ENCODE data around the gene H2BK1.

H2BK1 gene

DNA sequence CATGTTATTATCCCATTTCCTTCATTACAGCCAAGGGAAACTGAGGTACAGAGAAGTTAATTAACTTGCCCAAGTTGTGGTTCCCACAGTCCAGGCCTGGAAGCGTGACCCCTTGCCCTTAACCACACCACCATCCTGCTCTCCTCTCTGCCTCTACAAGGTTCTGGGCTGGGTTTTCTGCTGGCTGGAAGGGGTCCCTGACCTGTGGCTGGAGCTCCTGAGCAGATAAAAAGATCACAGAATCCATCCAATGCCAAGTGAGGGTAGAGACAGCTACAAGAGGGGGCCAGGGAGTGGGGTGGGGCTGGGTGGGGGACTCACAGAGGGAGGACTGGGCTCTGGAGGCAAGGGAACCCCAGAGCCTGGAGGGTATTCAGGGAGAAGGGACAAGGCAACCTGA is 33.0 kb downstream of the H2BK1 start:
- DNase-seq: no peak

- DNase-seq: no peak
These were observed 33.9 kb downstream of the H2BK1 start for GRCh38 chr7:151176401-151176800.

DNA sequence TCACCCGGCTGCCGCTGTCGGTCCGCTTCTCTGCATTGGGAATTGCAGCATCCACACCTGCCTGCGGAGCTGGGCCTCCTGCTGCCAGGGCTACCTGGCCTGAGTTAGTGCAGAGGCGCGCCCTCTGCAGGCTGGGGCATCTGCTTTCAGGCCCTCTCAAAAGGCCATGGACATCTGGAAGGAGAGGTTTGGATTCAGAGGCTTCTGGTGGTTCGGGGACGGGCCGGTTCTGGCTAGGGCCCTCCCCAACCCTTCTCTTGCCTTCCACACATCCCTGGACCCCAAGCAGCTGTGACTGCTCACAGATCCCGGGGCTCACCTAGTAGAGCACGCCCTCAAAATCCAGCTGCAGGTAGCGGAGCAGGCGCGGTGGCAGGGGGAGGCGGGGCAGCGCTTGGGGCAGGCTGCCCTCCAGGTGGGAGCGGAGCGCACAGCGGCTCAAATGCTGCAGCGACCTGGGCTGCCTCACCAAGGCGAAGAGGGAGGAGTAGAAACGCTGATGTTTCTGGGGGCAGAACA is 34.4 kb downstream of the H2BK1 start:
- DNase-seq: no peak

- no peak for DNase-seq
These were observed 35.1 kb downstream of the H2BK1 start for GRCh38 chr7:151175047-151175792.

GRCh38 chr7:151174246-151175046 is 35.8 kb downstream of the H2BK1 start:
- DNase-seq: no peak

- DNase-seq: no peak
These were observed 36.7 kb downstream of the H2BK1 start for GRCh38 chr7:151173386-151174245.

DNA sequence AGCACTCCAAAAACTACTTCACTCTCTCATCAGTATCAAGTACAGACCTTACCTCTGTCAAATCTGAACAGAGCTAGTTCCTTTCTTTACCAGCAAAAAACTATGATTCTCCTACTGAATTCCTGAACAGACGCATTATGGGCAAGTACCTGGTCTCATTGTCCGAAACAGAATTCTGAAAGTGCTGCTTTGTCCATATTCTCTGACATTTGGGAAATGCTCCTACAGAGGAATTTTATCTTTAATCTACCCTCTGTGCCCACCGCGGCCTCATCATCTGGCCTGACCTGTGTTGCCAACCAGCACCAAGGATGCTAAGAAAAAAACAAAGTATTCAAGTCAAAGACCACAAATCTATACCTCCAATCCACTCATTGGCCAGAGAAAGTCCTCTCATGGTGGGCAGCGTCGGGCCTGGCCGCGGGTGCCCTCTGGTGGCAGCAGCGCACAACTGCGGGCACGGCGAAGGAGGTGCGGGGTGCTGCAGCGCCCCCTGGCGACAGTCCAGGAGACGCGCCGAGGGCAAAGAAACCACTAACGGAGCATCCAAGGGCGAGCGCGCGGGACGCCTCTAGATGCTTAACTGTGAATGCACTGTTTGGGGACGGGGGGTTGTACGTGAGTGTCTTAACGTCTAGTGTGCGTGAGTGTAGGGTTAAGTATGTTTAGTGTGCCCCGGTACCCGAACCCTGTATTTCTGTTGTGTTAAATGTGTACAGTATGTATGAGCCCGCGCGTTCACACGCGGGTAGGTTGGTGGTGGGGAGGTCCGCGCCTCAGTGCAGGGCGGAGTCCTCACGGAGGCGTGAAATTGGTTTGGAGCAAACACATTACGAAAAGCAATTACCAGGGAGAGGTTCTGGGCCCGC is 37.8 kb downstream of the H2BK1 start:
- DNase-seq: peak; percentile 73

DNA sequence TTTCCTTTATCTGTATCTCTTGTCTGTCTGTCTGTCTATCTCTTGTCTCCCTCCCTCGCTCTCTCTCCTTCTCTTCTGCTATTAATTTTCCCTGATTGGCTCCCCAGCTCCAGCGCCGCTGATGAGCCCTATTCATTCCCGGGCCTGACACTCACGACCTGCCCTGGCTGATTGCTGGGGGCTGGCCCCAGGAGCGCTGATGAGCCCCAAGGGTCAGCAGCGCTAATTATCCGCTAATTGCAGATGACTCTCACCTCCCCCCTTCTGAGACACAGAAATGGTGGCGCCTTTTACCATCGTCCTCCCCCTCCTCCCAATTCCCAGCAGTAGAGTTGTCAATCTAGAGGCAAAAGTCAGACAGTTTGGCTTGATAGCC is 41.5 kb downstream of the H2BK1 start:
- no peak for DNase-seq

DNA sequence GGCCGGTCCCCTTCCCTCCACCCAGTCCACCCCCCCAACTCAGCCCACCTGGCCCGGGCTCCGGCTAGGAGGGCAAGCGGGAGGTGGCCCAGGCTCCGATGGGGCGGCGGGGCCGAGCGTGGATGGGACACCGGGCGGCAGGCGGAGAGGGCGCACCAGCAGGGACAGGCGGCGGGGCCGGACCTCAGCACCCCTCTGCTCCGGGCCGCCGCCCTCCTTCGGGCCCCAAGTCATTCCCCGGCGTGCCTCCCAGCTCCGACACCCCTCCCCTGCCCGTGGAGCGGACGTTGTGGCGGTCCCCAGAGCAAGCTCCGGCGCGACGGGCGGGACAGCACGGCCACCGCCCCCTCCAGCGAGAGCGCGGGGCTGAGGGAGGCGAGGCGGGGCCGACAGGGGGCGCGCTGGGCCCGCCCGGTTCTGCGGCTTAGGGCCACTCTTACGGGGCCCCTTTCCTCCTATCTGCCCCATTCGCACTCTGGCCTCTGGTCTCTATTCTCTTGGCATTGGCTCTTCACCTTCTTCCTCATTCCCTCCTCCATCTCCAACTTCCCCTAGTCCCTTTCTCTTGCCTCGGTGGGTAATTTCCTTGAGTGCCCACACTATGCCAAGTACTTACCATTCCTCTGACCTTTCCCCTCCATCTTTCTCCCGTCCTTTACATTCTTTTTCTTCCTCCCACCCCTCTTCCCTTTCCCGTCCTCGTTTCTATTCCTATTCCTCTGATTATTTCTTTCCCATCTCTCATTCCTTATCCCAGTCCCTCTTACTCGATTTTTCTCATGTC is 42.1 kb downstream of the H2BK1 start:
- peak; percentile 75 for DNase-seq

DNA sequence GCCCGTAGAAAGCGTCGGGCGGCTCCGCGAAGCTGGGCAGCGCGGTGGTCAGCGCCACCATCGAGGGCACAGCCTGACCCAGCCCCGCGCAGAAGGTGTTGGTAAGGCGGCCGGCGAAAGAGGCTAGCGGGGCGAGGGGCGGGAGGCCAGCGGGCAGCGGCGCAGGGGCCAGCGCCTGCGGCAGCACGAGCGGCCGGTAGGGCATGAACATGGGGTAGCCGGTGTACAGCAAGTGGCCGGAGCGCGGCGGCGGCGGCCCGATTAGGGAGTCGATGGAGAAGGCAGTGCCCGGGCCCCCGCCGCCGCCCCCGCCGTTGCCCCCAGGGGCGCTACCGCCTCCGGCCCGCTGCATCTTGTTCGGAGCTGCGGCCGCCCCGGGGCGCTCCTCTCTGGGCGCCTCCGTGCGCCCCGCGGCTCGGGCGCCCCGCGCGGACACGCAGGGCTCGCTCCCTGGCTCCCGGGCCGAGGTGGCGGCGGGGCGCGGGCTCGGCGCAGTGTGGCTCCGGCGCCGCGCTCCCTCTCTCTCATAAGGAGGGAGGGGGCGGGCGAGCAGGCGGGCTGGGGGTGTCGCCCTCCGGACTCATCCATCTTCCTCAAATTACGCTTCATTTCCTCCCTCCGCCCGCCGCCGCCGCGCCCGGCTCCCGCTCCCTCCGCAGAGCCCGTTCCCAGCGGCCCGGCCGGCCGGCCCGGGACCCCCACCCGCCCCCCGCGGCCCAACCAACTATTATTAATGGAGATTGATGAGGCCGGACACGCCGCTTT is 42.9 kb downstream of the H2BK1 start, which contains the start of gene GBX1:
Gene GBX1 (minus strand): TSS at position 498 of the 765 bp plus-strand sequence. CDS start 146 bp downstream, at position 352.
- no peak for DNase-seq

- peak; percentile 66 for DNase-seq
These were observed 43.6 kb downstream of the H2BK1 start for GRCh38 chr7:151166629-151167196.

DNA sequence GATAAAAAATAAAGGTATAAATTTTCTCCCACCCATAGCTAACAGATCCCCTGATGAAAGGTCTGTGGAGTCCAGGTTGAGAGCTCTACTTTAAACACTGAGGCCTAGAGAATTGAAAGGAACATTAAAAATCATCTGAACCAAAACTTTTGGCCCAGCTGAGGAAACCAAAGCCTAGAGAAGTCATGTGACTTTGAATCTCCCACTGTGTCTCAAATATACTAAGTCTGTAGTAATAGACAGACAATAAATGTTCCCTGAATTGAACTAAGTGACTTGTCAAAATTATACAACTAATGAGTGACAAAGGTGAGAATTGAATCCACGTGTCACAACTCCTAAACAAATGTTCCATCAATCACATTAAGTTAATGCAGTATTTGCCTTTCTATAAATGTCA is 48.5 kb downstream of the H2BK1 start:
- no peak for DNase-seq

Measured in right kidney (tissue), 1 donor.